Measurements from ENCODE around the gene SRGAP3.

DNA sequence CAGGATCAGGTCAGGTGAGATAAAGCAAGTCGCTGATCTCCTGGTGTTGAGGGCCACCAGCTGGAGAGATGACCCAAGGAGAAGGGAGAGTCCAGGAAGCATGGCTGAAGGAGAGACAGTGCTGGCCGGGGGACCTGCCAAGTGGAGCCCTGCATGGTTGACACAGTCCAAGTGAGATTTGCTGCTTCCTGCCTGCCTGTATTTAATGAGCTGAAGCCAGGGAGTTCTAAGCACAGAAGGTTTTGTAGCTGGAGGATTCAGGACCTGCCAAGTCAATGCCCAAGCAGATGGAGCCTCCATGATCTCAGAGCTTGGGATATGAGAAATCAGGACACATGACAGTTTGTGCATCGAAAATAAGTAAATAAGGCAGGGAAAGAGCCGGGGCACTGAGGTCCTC is 125.6 kb downstream of the SRGAP3 start:
- TF ChIP-seq ZNF565 (CRISPR knock-in tag; conservative IDR thresholded peaks at IDR 0.05; ENCODE audit: low read depth) (no peak), ZFP30 (CRISPR knock-in tag; IDR thresholded peaks at IDR 0.05) (no peak), ARNTL (CRISPR knock-in tag; IDR thresholded peaks at IDR 0.05; ENCODE audit: borderline replicate concordance, low read depth) (no peak), OSR1 (CRISPR knock-in tag; IDR thresholded peaks at IDR 0.05) (no peak), ZNF70 (CRISPR knock-in tag; IDR thresholded peaks at IDR 0.05) (no peak), RARB (CRISPR knock-in tag; IDR thresholded peaks at IDR 0.05) (no peak), SNAI2 (CRISPR knock-in tag; IDR thresholded peaks at IDR 0.05) (no peak), TCF4 (CRISPR knock-in tag; IDR thresholded peaks at IDR 0.05; ENCODE audit: borderline replicate concordance) (no peak), ZFP3 (CRISPR knock-in tag; IDR thresholded peaks at IDR 0.05) (no peak)
- TF ChIP-seq, protein P1, sequence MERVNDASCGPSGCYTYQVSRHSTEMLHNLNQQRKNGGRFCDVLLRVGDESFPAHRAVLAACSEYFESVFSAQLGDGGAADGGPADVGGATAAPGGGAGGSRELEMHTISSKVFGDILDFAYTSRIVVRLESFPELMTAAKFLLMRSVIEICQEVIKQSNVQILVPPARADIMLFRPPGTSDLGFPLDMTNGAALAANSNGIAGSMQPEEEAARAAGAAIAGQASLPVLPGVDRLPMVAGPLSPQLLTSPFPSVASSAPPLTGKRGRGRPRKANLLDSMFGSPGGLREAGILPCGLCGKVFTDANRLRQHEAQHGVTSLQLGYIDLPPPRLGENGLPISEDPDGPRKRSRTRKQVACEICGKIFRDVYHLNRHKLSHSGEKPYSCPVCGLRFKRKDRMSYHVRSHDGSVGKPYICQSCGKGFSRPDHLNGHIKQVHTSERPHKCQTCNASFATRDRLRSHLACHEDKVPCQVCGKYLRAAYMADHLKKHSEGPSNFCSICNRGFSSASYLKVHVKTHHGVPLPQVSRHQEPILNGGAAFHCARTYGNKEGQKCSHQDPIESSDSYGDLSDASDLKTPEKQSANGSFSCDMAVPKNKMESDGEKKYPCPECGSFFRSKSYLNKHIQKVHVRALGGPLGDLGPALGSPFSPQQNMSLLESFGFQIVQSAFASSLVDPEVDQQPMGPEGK (CRISPR knock-in tag; IDR thresholded peaks at IDR 0.05; ENCODE audit: borderline replicate concordance), result no peak
- TF ChIP-seq, protein P2, sequence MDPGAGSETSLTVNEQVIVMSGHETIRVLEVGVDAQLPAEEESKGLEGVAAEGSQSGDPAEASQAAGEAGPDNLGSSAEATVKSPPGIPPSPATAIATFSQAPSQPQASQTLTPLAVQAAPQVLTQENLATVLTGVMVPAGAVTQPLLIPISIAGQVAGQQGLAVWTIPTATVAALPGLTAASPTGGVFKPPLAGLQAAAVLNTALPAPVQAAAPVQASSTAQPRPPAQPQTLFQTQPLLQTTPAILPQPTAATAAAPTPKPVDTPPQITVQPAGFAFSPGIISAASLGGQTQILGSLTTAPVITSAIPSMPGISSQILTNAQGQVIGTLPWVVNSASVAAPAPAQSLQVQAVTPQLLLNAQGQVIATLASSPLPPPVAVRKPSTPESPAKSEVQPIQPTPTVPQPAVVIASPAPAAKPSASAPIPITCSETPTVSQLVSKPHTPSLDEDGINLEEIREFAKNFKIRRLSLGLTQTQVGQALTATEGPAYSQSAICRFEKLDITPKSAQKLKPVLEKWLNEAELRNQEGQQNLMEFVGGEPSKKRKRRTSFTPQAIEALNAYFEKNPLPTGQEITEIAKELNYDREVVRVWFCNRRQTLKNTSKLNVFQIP (CRISPR knock-in tag; IDR thresholded peaks at IDR 0.05; ENCODE audit: borderline replicate concordance, low read depth), result no peak
- TF ChIP-seq, protein P3, sequence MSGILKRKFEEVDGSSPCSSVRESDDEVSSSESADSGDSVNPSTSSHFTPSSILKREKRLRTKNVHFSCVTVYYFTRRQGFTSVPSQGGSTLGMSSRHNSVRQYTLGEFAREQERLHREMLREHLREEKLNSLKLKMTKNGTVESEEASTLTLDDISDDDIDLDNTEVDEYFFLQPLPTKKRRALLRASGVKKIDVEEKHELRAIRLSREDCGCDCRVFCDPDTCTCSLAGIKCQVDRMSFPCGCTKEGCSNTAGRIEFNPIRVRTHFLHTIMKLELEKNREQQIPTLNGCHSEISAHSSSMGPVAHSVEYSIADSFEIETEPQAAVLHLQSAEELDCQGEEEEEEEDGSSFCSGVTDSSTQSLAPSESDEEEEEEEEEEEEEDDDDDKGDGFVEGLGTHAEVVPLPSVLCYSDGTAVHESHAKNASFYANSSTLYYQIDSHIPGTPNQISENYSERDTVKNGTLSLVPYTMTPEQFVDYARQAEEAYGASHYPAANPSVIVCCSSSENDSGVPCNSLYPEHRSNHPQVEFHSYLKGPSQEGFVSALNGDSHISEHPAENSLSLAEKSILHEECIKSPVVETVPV (CRISPR knock-in tag; IDR thresholded peaks at IDR 0.05), result no peak
